ENCODE data around the gene ADPRH.
A peak's percentile ranks its signal among the peaks of the same experiment; 100 is the strongest.

Gene ADPRH

GRCh38 chr3:119598410-119599098, 19.3 kb downstream of the ADPRH start:
- DNase-seq: no peak

GRCh38 chr3:119599558-119600174, 20.4 kb downstream of the ADPRH start:
- DNase-seq: no peak

- DNase-seq: peak; percentile 31
Observed at GRCh38 chr3:119600732-119601131, 21.4 kb downstream of the ADPRH start.

GRCh38 chr3:119601154-119601553, 21.9 kb downstream of the ADPRH start:
- no peak for DNase-seq

GRCh38 chr3:119602676-119603075, 23.4 kb downstream of the ADPRH start:
- no peak for DNase-seq

- DNase-seq: peak; percentile 25
Observed at GRCh38 chr3:119604878-119605277, 25.6 kb downstream of the ADPRH start.

GRCh38 chr3:119608405-119609000, 29.2 kb downstream of the ADPRH start:
- no peak for DNase-seq

- DNase-seq: no peak
Observed at GRCh38 chr3:119609301-119609700, 30.0 kb downstream of the ADPRH start.

GRCh38 chr3:119611664-119612063, 32.4 kb downstream of the ADPRH start:
- DNase-seq: no peak

GRCh38 chr3:119613201-119613600, 33.9 kb downstream of the ADPRH start:
- no peak for DNase-seq

GRCh38 chr3:119613872-119614271, 34.6 kb downstream of the ADPRH start:
- no peak for DNase-seq

- DNase-seq: no peak
Observed at GRCh38 chr3:119616056-119616455, 36.8 kb downstream of the ADPRH start.

GRCh38 chr3:119619094-119619493, 39.8 kb downstream of the ADPRH start:
- DNase-seq: no peak

GRCh38 chr3:119620899-119621298, 41.6 kb downstream of the ADPRH start:
- no peak for DNase-seq

GRCh38 chr3:119624002-119624720, 44.9 kb downstream of the ADPRH start:
- DNase-seq: peak; percentile 37

GRCh38 chr3:119625451-119626153, 46.3 kb downstream of the ADPRH start:
- no peak for DNase-seq

GRCh38 chr3:119626196-119626595, 46.9 kb downstream of the ADPRH start:
- peak; percentile 54 for DNase-seq

- peak; percentile 85 for DNase-seq
Observed at GRCh38 chr3:119627461-119627860, 48.2 kb downstream of the ADPRH start.

- DNase-seq: peak; percentile 66
Observed at GRCh38 chr3:119628390-119628789, 49.1 kb downstream of the ADPRH start.

GRCh38 chr3:119628816-119629445, 49.6 kb downstream of the ADPRH start:
- peak; percentile 92 for DNase-seq

- DNase-seq: peak; percentile 89
Observed at GRCh38 chr3:119630128-119630879, 51.0 kb downstream of the ADPRH start.

GRCh38 chr3:119630880-119631329, 51.6 kb downstream of the ADPRH start:
- DNase-seq: no peak

Measured in suppressor macrophage treated with lipopolysaccharide for 4 hours (primary cell).